ENCODE measurements around the gene TMEM236.
"Not testable (repeated sequence)": the region's sequence is repeated elsewhere in the genome, so short reads cannot be mapped to it uniquely, and the experiment has no call there.

Gene TMEM236

DNA sequence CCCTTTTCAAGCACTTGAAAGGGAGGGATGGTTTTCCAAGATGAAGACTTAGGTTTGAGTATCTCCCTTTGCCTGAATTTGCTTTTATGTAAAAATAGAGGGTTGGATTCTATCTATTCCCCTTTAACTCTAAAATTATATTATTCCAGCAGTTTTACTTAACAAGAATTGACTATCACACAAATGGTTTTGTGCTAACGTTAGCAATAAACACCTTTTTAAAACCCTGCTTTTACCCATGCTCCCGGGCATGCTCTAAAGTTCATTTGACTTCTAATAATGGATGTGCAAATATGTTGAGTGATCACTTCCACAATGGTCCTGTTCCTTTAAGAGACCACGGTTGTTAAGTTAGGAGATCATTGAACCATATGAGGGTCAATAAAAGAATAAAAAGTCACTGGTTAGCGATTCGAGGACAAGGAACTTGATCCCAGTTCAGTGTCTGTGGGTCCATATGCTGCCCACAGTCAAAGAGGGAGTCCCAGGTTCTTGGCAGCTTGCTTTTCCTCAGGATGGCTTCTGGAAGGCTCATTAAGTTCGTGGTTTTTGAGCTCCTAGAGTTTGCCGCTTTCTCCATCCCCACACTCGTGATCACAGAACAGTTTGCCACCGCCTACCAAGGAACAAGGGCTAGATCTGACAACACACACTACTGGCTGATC is at the start of gene TMEM236:
TSS of gene TMEM236 (plus strand) at position 421 of the 665 bp plus-strand sequence. CDS start at position 516, 95 bp downstream.
- no peak for DNase-seq

DNA sequence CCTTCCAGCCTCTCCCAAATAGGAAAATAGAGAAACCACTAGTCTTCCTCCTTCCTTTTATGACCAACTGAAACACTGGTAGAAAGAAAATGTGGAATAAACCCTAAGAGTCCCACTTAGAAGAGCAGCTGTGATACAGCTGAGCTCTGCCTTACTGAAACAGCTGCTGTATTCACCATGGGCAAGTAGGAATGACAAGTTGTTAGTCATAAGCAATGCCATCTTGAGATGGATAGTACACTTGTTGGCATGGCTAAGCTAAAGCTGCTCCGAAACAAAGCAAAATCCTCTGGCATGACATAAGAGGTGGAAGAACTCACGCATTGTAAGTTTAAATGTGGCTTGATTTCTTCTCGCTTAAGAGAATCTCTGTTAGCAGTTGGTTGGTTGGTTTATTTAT is 48.3 kb upstream of the TMEM236 start:
- no peak for DNase-seq

DNA sequence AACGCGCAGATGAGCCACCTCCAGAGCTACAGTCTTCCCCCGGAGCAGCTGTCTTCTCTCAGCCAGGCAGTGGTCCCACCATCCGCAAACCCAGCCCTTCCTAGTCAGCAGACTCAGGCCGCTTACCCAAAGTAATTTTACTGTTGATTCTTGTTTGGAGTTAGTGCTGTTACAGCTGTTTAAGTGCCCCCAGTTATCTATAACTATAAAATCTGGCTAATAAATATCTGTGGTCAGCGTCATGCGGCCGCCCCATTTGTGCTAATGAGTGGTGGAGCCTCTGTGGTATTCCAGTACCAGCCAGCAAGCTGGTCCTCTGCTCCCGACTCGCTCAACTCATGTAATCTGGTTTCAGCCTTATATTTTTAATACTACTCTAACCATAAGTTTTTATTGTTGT is 43.2 kb upstream of the TMEM236 start:
- no peak for DNase-seq

DNA sequence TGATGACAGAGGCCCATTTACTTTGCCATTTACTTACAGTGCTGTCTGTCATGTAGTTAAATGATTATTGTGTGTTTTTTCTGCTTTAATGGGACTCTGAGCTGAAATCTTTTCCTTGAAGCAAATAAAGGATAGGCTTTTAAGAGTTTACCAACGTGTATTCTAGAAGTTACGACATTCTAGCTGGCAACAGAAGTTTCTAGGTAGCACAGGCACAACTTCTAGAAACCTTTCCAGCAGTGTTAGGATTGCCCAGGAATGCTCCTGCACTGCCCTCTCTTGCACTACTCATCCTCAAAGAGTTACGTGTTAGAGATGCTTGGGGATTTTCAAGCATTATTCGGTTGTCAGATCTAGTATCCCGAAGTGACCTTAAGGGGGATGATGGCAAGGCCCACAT is 42.5 kb upstream of the TMEM236 start:
- DNase-seq, result no peak

DNA sequence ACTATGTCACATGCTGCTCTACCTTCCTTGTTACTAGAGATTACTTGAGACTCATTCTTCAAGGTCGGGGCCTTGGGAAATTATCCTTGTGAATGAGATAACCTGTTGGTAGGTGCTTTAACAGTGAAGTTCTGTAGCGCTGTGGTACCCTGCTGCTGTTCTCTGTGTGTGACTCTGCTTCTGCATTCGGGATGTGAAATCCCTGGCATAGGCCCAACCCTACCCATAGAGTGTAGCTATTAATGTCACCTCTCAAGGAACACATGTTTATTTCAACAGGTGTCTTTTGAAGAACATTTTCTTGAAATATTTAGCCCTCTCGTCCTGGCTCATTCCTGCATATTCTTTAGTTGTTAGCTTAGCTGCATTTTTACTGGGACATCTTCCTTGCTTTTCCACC is 41.8 kb upstream of the TMEM236 start:
- no peak for DNase-seq

- DNase-seq, result no peak
Measured at GRCh38 chr10:17712053-17712452, 39.9 kb upstream of the TMEM236 start.

GRCh38 chr10:17712717-17713471 is 39.1 kb upstream of the TMEM236 start:
- DNase-seq, result no peak

GRCh38 chr10:17713758-17714157 is 38.2 kb upstream of the TMEM236 start:
- no peak for DNase-seq

DNA sequence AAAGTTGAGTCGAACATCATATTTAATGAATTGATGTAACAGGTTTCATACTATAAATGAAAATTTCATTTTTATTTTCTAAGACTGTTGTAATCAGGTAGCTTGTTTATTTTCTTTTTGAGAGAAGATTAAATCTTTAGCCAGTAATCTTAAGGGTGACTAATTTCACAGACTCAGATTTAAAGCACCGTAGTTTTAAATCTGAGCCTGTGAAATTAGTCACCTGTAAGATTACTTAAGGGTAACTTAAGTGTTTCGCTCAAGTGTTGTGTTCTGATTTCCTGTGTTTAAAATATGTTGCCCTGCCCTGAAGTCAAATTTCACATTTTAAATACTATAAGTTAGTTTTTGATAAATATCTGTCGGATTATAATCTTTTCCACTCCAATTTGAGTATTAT is 35.8 kb upstream of the TMEM236 start:
- DNase-seq, result no peak

GRCh38 chr10:17722317-17723014 is 29.5 kb upstream of the TMEM236 start:
- DNase-seq, result not testable (repeated sequence)

DNA sequence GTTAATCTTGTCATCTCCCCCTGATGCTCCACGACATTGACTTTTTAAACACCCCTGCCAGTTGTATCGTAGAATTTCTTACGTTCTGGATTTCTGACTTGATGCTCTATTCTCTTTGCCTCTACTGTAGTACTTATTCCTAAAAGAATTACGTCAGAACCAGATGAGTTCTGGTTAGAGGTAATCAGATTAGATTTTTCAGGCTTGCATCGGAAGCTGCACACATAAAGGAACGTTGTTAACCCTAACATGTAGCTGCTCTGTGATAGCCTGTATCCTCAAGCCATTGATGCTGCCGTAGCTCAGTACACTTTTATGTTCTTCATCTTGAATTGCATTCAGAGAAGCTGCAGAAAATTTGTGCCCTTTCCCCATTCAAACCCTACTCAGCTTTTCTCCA is 26.3 kb upstream of the TMEM236 start:
- DNase-seq, result no peak

DNA sequence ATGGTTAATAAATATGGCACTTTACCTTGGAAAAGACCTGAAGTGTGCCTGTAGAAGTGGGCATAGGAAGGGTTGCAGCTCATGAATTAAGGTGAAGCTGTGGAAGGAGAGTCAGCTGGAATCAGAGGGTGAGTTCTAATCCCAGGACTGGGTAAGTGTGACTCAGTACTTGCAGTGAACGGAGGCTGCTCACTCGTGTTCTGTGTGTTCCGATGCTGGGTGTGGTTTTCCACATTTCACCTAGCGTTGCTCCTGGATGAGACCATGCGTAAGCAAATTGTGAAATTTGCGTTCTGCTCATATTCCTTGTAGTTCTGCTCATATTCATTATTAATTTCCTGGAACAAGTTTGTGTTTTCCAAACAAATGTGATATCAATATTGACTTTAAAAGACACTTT is 22.4 kb upstream of the TMEM236 start:
- DNase-seq, result no peak

DNA sequence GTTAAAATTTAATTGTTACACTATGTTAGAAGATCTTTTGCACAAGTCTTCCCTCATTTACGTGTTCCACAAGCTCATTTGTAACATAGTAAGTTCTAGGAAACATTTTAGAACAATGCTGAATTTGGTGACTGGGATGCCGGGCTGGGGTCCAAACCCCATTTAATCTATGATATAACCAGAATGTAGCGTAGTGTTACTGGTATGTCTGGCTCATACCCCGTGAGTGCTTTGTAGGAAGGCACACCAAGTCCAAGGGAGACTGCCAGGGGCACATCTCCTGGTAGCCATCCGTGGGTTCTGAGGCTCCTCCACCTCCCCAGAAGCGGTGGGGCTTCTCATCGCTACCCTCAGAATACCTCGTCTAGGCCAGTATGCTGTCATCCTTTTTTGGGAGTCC is 21.3 kb upstream of the TMEM236 start:
- DNase-seq, result no peak

DNA sequence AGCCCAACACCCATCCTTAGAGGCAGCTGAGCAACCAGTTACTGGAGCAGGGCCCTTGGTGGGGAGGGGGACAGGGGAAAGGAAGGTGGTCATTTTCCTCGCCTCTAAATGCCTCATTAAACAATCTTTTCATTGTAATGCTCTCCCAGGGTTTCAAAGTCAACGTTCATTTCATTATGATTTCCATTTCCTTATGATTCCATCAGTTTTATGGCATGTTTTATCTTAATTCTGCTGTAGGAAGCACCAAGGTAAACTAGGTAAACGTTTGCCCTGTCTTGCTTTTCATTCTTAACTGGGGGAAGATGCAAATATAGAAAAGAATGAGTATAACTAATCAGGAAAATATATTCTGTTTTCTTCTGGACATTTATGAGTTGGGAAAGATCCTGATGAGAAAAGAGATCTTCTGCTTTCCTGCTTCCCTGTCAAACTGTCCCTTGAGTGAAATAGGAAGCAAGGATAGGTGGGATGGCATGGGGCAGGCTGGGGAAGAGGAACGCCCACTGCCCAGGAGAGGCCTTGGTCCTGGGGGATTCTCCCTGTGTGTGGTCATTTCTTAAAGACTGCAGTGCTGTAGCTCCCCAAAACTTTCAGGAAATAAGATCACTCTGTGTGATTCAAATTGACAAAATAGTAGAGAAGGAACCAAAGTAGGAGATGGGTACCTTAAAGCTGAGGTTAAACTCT is 20.5 kb upstream of the TMEM236 start:
- no peak for DNase-seq

GRCh38 chr10:17733620-17734019 is 18.4 kb upstream of the TMEM236 start:
- no peak for DNase-seq

DNA sequence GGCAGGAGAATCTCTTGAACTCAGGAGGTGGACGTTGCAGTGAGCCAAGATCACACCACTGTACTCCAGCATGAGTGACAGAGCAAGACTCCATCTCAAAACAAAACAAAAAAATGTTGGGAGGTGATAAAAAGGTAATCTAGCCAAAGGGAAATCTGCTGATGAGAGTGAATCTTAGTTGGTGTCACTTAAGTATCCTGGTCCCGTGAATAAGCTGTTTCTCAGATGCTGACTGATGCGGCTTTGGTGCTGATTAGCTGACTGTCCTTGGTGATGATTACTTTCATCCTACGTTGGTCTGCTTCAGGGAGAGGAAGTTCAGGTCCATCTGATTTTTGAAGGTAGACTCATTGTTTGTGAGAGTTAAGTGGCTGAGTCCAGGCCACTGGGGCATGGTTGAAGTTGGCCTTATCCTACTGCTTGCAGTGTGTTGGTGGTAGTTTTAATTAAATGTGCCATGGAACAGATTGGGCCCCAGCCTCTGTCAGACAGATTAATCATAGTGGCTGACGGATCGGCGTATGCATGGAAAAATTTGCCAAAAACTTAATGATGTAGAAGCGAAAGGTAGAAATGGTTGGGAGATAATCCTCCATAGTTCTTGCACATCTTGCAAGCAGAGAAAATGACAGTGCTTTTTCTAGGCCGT is 17.4 kb upstream of the TMEM236 start:
- DNase-seq, result no peak

GRCh38 chr10:17735166-17735941 is 16.6 kb upstream of the TMEM236 start:
- DNase-seq, result no peak

GRCh38 chr10:17736223-17736622 is 15.8 kb upstream of the TMEM236 start:
- no peak for DNase-seq

- DNase-seq, result no peak
Measured at GRCh38 chr10:17737027-17737965, 14.7 kb upstream of the TMEM236 start.

GRCh38 chr10:17740668-17741067 is 11.3 kb upstream of the TMEM236 start:
- DNase-seq, result no peak

GRCh38 chr10:17742918-17743317 is 9.1 kb upstream of the TMEM236 start:
- no peak for DNase-seq
